Erythroblast (primary cell): ENCODE results near the gene NUDT16L1.

ENCODE experiments used
- GATA1 ChIP-seq: IDR thresholded peaks from 2 replicates; pipeline ENCODE4 v1.6.1; 2011; ENCODE audit warnings: low read depth, mild to moderate bottlenecking, control low read depth, low read length, moderate library complexity
- POLR2A ChIP-seq: IDR thresholded peaks from 2 replicates; pipeline ENCODE4 v1.6.1; 2011; ENCODE audit warnings: mild to moderate bottlenecking, low read length

DNA sequence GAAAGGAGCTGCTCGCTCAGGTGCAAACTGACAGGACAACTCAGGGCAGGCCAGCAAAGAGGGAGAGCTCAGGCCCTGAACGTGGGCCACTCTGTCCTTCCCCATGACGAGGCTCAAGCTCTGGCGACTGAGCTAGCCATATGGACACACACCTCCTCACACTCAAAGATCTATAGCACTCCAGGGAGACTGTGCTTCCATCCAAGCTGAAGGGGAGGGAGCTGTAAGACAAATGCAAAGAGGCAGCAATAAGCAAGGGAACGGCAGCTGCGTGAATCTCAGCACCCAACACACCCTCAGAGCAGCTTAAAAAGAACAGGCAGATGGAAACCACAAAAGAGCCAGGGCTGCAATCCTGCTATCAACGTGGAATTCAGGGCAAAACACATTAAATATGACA lies 13.5 kb downstream of the NUDT16L1 start:
- TF ChIP-seq POLR2A, result no peak
- TF ChIP-seq GATA1, result no peak
